CD4-positive, alpha-beta T cell treated with Interleukin-1 beta for 1 hour (primary cell): ENCODE measurements around the gene SATL1.
A peak's percentile ranks its signal among the peaks of the same experiment; 100 is the strongest.
"Not testable (repeated sequence)": the region's sequence is repeated elsewhere in the genome, so short reads cannot be mapped to it uniquely, and the experiment has no call there.

Experiments
- DNase-seq, 2 donors: peaks; one replicate each; pipeline ENCODE4 v3.0.0-alpha.2; 2020 to 2022

The SATL1 gene

GRCh38 chrX:85107407-85107806 lies 136.2 kb downstream of the SATL1 start:
- no peak for DNase-seq

- DNase-seq: no peak
Observed at GRCh38 chrX:85089321-85089840, 154.2 kb downstream of the SATL1 start.

DNA sequence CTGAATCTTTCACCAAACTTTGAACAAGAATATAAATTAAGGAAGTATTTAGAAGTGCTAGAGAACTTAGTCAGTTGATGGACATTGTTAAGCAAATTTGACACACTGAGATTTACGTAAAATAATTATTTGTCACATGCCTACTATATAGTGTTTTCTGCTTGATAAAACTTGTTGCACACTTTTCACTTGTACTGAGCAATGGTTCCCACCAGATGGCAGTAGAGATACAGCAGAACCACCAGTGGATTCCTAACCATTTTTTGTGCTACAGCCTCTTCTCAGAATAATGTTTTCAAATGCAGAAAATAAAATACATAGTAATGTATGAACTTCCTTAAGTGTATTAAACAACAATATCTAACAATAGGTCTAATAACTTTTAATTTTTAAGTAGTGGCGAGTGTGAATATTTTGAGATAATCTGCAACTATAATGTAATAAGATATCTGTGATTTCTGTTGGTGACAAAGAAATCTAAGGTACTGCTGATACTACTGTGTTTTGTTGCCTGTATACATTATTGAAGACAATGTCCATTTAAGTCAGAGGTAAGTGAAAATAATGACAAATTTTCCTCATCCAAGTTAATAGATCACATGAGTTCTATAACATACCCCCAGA lies 158.7 kb downstream of the SATL1 start:
- DNase-seq: peak in 1 of 2 donors; percentile 28

- not testable (repeated sequence) for DNase-seq
Observed at GRCh38 chrX:85077247-85077646, 166.3 kb downstream of the SATL1 start.

DNA sequence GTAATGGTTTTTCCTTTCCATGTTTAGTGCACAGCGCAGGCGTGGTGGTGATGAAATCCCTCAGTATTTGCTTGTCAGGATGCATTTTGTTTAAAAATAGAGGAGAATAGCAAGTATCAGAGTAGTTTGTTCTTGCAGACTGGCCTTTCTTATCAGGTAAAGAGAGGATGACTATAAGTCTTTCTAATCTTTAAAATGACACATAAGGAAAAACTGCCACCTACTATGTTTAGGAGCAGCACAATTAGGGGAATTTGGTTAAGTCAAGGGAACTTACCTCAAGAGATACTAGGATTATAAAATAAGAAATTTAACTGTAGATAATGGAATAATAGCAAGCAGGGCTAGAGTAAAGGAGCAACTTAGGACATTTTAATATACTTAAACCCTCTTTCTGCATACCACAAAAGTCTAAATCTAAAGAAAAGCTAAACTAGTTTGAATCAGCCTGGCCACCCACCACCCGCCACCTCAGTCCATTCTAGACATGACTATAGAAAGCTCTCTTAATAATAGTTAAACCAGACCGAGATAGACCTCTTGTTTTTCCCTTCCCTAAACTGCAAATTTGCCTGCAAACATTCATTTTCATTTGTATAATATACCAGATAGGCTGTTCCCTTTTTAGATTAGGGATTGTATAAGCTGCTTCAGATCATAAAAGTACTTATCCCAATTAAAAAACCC lies 177.9 kb downstream of the SATL1 start:
- no peak for DNase-seq

- DNase-seq: no peak
Observed at GRCh38 chrX:85052636-85053343, 190.8 kb downstream of the SATL1 start.

GRCh38 chrX:85052205-85052604 lies 191.4 kb downstream of the SATL1 start:
- DNase-seq: no peak

GRCh38 chrX:85051627-85052026 lies 192.0 kb downstream of the SATL1 start:
- no peak for DNase-seq
